Embryonic facial prominence (tissue), 1 donor: ENCODE results near the gene LRRC30.

Source experiments
- DNase-seq: peaks from one replicate; pipeline ENCODE4 v3.0.0-alpha.2; 2016; ENCODE audit errors: extremely low spot score

The LRRC30 gene

DNA sequence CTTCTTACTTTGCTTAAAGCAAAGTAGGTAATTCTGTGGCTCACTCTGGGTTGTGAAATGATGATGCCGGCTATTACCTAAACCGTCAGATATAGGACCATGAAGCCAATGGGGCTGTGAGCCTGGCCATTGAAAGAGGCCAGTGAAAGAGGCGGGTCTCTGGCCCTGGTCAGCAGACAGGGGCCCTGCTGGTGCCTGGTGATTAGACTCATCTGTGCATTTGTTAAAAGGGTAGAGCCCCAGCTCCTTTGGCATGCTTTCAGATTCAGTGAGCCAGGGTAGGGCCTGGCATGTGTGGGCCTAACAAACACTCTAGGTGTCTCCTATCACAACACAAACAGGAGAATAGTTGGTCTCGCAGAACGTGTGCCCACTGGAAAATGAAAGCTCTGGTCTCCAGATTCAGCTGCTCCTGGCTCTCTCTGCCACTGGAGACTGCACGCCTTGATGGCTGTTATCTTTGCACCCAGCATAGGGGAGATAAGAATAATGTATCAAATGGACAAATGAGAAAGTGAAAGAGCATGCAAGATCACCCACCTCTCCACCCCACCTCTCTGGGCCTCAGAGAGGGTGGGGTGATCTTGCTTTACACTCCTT is 6.9 kb downstream of the LRRC30 start:
- no peak for DNase-seq

GRCh38 chr18:7242926-7243325 is 12.0 kb downstream of the LRRC30 start:
- no peak for DNase-seq

DNA sequence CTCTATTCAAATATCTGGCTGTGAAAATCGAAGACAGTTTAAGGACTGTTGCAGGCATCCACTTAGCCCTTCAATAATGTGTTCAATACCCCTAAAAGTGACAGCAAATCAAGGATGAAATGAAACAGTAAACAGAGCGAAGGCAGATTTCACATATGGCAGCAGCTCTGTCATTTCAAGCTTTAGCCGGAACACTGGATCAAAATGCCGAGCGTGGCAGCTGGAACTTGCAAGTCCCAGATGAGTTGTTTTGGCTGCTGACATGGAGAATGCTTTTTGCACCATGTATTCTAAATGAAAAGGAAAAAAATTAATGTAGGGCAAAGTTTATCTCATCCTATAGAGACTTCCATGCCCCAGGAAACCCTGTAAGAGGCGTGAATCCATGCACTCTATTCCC is 18.0 kb downstream of the LRRC30 start:
- DNase-seq: no peak

GRCh38 chr18:7254163-7254562 is 23.3 kb downstream of the LRRC30 start:
- DNase-seq: no peak

DNA sequence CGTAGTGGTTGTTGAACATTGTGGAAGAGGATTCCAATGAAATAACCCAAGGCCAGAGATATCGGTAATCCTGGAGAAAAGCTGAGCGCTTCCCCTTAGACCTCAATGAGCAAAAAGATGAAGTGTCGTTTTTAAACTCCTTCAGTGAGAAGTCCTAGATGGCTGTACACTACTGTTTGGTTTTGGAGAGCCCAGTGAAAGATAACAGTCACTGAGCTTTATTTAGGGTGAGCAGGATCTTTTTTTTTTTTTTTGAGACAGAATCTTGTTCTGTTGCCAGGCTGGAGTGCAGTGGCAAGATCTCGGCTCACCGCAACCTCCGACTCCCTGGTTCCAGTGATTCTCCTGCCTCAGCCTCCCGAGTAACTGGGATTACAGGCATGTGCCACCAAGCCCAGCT is 24.2 kb downstream of the LRRC30 start:
- no peak for DNase-seq

GRCh38 chr18:7255643-7256042 is 24.8 kb downstream of the LRRC30 start:
- DNase-seq: no peak

GRCh38 chr18:7256618-7257425 is 25.9 kb downstream of the LRRC30 start:
- DNase-seq: no peak

DNA sequence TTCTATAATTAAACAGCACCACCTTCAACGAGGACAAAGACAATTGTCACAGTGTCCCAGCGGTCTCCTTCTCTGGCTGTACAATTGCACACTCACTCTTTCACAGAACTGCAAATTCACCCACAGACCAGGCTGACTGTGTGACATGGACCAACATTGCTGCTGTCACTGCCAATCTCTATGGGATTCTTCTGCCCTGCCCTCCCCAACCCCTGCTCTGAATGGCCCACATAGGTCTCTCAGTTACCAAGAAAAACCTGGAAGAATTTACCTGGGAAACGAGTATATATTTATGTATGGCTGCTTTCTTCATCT is 26.5 kb downstream of the LRRC30 start:
- no peak for DNase-seq

DNA sequence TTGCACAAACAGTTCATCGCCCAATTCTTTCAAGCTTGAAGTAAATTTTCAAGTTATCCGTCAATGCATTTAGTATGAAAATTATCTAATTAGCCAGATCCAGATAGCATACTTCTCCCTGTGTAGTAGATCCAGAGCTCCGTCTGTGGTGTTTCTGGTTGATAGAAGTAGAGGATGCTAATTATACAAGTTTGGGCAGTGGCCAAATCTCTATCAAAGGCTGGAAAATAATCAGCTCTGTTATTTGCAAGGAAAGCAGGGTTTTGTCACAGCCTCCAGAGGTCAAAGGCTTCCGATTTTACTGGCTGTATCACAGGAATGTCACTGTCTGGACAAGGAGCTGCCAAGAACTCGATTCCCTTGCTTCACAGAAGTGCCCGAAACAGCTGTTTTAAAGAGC is 28.6 kb downstream of the LRRC30 start:
- no peak for DNase-seq

DNA sequence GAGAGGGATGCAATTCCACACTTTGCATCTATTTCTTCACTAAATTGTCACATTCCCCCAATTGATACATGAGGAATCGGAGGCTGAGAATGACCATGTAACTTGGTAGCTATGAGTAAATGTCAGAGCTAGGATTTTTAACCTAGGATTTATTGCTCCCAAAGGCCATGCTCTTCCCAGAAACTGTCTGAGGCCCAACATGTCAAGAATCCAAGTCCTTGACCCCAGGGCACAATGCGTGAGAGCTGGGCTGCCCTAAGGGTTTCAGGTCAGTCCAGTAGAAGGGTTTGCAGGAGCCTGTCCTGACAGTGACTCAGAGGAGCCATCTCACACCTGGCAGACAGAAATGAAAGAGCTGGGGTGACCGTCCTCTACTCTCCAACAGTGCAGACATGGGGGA is 30.3 kb downstream of the LRRC30 start:
- DNase-seq: no peak

DNA sequence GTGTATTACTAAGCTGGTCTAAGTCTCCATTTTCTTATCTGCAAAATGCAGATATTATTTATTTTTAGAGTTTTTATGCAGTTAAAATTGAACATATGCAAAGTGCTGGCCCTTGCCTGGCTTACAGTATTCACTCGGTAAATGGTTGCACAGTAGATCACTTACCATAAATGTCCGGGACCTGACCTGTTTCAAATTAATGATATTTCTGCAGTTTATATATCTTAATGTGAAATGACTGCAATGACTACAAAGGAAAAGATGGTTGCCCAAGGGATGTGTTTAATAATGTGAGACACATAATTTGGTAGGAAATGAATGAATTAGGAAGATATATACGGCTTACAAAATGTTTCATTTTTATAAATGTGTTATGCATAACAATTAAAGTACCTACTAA is 37.1 kb downstream of the LRRC30 start:
- no peak for DNase-seq

DNA sequence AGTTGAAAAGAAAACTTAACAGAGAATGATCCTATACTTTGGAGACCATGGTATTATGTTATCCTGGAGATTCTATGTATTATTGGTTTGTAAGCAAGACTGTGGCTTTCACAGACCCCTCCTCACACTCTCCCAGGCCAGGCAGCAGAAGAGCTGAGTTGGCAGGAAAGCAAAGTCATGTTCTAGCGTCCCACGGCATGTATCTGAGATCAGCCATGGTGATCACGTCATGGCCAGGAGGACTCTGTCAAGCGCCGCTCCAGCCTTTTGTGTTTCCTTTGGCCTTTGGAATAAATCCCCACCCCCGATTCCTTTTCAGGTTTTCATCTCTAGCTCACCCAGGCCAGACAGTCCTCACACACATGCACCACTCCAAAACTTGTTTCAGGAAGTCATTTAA is 39.1 kb downstream of the LRRC30 start:
- no peak for DNase-seq

DNA sequence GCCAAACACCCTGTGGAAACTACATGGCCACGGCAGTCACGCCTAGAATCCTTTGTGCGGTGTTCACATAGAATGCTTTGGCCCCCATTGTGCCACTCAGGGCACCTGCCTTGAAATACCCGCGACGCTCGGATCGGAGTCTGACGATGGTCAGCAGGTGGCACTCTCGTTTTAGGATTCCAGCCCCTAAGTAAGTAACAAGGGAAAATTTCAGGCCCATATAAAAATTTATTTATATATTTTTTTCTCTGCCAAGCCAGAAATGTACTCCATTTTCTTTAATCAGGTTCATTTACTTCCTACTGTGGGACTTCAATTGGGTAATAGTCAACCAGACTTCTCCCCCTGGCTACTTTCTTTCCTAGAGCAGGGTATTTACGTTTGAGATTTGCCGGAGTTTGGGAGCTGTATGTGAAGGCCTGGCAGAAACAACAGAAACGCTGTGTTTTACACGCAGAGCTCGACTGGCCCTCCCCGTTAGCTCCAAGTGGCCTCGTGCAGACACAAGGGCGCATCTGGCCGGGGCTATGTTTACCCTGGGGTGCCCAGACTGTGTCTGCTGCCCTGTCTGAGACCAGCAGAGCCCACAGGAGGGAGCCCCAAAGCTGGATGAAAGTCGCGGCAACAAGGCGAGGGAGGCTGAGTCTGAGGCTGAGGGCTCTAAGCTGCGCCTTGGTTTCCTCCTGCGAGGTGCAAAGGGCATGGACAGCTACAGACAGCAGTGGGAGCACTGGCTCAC is 41.6 kb downstream of the LRRC30 start:
- DNase-seq: peak; percentile 54

GRCh38 chr18:7273301-7273921 is 42.5 kb downstream of the LRRC30 start:
- DNase-seq: no peak

- no peak for DNase-seq
Measured at GRCh38 chr18:7281579-7281978, 50.7 kb downstream of the LRRC30 start.
